Measurements from ENCODE around the gene AP2S1. TPM values are rescaled to one million over a fixed set of nuclear protein-coding genes. Genes with fewer than 3 reads are reported as not detected.

The AP2S1 gene
- total and polyA plus RNA-seq, 2 donors from 2014 or later: 105 to 226 TPM

DNA sequence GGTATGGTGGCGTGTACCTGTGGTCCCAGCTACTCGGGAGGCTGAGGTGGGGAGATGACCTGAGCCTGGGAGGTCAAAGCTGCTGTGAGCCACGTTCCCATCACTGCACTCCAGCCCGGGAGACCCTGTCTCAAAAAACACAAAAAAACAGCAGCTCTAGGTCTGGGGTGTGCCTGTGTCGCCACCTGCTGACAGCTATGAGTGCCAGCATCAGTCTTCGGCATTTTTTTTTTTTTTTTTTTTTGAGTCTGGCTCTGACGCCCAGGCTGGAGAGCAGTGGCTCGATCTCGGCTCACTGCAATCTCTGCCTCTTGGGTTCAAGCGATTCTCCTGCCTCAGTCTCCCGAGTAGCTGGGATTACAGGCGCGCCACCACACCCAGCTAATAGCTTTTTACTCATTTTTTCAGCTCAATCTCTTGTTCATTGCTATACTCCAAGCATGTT is 10.1 kb downstream of the AP2S1 start:
- peaks cover 0 to 5% (median 3%) of the 10 kb centered on the region in 3 donors for H3K4me1 ChIP-seq (ENCODE audit: control insufficient read depth in 2 of 3, insufficient read depth in 2 of 3, low read depth in 1 of 3, low read length in 3 of 3)
- H3K27me3 ChIP-seq (ENCODE audit: control insufficient read depth, insufficient read depth, low read length): no peaks in the 10 kb centered on the region
- H3K9me3 ChIP-seq (ENCODE audit: control insufficient read depth in 2 of 3, insufficient read depth in 1 of 3, low read length in 3 of 3): no peaks in the 10 kb centered on the region
- no peak overlapping the region for H3K4me3 ChIP-seq (ENCODE audit: low read length in 3 of 3)
- H3K9ac ChIP-seq (ENCODE audit: low read length in 3 of 3): no peak overlapping the region
- FAIRE-seq (no peak), DNase-seq (peak in 4 of 5 donors; percentile 68 to 89 (median 81))
- peak; percentile 95 for TF ChIP-seq CTCF (IDR thresholded peaks at IDR 0.05; ENCODE audit: borderline replicate concordance, extremely low read depth, insufficient read depth)
- intact Hi-C loops (cut with DNase I): loop anchor here (5.0 kb wide), 1 partner anchor 83 kb away; no protein-coding TSS in a partner anchor
- H3K36me3 ChIP-seq (ENCODE audit: control insufficient read depth in 2 of 3, insufficient read depth in 3 of 3, low read length in 3 of 3): peaks cover 0 to 19% (median 12%) of the 10 kb centered on the region in 3 donors
- no peak overlapping the region for H3K27ac ChIP-seq (ENCODE audit: low read depth in 2 of 2, low read length in 2 of 2)

- Histone ChIP-seq H3K9me3 (ENCODE audit: control insufficient read depth in 2 of 3, insufficient read depth in 1 of 3, low read length in 3 of 3) (no peaks in the 10 kb centered on the region), H3K4me3 (ENCODE audit: low read length in 3 of 3) (no peak overlapping the region), H3K4me1 (ENCODE audit: control insufficient read depth in 2 of 3, insufficient read depth in 2 of 3, low read depth in 1 of 3, low read length in 3 of 3) (peaks cover 0 to 5% (median 3%) of the 10 kb centered on the region in 3 donors), H3K27me3 (ENCODE audit: control insufficient read depth, insufficient read depth, low read length) (no peaks in the 10 kb centered on the region), H3K9ac (ENCODE audit: low read length in 3 of 3) (no peak overlapping the region), H3K27ac (ENCODE audit: low read depth in 2 of 2, low read length in 2 of 2) (no peak overlapping the region), H3K36me3 (ENCODE audit: control insufficient read depth in 2 of 3, insufficient read depth in 3 of 3, low read length in 3 of 3) (peaks cover 0 to 19% (median 12%) of the 10 kb centered on the region in 3 donors)
- intact Hi-C loops (cut with DNase I): loop anchor here (5.0 kb wide), 1 partner anchor 83 kb away; no protein-coding TSS in a partner anchor
- TF ChIP-seq CTCF (IDR thresholded peaks at IDR 0.05; ENCODE audit: borderline replicate concordance, extremely low read depth, insufficient read depth): no peak
- DNase-seq (no peak), FAIRE-seq (no peak)
Measured at GRCh38 chr19:46839752-46840497, 10.7 kb downstream of the AP2S1 start.

DNA sequence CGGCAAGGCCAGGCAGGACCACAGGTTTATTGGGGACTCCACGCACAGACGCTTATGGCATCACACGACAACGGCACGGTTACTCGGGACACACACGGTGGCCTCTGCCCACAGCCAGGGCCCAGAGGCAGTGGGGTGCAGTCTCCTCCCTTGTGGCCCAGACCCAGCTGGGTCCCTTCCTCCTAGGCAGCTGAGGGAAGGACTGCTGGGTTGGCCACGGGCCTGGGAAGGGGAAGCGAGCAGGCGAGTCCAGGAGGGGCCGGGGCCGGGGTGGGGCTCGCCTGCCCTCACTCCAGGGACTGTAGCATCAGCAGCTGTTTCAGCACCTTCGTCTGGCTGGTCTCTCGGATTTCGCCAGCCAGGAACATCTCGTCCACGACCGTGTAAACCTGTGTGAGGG is 12.5 kb downstream of the AP2S1 start:
- Histone ChIP-seq H3K9me3 (ENCODE audit: control insufficient read depth in 2 of 3, insufficient read depth in 1 of 3, low read length in 3 of 3) (no peaks in the 10 kb centered on the region), H3K27ac (ENCODE audit: low read depth in 2 of 2, low read length in 2 of 2) (no peak overlapping the region), H3K27me3 (ENCODE audit: control insufficient read depth, insufficient read depth, low read length) (no peaks in the 10 kb centered on the region), H3K4me3 (ENCODE audit: low read length in 3 of 3) (no peak overlapping the region), H3K36me3 (ENCODE audit: control insufficient read depth in 2 of 3, insufficient read depth in 3 of 3, low read length in 3 of 3) (peaks cover 0 to 9% (median 9%) of the 10 kb centered on the region in 3 donors), H3K9ac (ENCODE audit: low read length in 3 of 3) (no peak overlapping the region), H3K4me1 (ENCODE audit: control insufficient read depth in 2 of 3, insufficient read depth in 2 of 3, low read depth in 1 of 3, low read length in 3 of 3) (peaks cover 0 to 5% (median 3%) of the 10 kb centered on the region in 3 donors)
- intact Hi-C loops (cut with DNase I): no loop called here
- DNase-seq (no peak), FAIRE-seq (no peak)
- TF ChIP-seq CTCF (IDR thresholded peaks at IDR 0.05; ENCODE audit: borderline replicate concordance, extremely low read depth, insufficient read depth): no peak

Data from kidney (tissue), 14 donors.